ENCODE measurements around the gene CCS.
"Not testable (repeated sequence)": the region's sequence is repeated elsewhere in the genome, so short reads cannot be mapped to it uniquely, and the experiment has no call there.

The CCS gene

DNA sequence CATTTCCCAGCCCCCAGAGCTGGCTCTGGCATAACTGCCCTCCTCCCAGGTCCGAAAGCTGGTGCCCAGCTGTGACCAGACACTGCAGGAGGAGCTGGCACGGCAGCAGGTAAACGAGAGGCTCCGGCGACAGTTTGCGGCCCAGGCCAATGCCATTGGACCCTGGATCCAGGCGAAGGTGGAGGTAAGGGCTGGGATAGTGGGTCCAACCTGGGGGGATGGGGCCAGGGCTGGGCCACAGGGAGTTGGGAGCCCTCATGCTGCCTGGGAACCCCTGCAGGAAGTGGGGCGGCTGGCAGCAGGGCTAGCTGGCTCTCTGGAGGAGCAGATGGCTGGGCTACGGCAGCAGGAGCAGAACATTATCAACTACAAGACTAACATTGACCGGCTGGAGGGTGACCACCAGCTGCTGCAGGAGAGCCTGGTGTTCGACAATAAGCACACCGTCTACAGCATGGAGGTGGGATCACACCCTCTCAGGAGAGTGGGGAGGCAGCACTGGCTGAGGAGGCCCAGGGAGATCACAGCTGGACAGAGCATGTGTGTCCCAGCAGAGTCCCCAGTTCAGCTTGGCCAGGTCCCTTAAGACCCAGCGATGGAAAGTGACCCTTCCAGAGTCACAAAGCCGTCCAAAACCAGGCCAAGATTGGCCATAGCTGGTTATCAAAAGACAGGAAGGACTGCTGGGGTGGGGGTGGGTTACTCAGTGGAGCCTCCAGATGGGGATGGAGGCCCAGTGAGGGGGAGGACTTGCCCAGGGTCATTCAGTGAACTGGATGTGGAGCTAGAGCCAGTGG is 31.6 kb upstream of the CCS start:
- DNase-seq (ENCODE audit: low read depth in 3 of 3): no peak

DNA sequence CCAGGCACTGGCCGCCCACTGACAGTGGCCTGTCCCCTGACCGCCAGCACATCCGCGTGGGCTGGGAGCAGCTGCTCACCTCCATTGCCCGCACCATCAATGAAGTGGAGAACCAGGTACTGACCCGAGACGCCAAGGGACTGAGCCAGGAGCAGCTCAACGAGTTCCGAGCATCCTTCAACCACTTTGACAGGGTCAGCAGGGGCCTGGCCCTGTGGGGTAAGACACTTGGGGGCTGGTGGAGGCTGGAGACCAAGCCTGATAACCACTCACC is 31.1 kb upstream of the CCS start:
- no peak for DNase-seq (ENCODE audit: low read depth in 3 of 3)

DNA sequence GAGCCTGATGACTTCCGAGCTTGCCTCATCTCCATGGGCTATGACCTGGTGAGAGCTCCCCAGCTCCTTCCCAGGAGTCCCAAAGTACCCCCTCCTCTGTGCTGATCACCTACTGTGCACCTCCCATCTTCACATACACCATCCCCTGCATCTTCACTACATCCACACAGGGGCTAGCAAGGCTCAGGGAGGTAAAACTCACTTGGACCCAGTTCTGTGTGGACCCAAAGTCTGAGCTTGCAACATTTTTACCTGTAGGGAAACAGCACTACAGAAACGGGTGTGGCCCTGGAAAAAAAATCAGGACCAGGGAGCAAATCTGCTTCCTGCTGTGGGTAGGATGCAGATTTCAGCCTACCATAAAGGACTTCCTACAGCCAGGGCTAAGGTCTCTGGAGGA is 30.7 kb upstream of the CCS start:
- DNase-seq (ENCODE audit: low read depth in 3 of 3): no peak

DNA sequence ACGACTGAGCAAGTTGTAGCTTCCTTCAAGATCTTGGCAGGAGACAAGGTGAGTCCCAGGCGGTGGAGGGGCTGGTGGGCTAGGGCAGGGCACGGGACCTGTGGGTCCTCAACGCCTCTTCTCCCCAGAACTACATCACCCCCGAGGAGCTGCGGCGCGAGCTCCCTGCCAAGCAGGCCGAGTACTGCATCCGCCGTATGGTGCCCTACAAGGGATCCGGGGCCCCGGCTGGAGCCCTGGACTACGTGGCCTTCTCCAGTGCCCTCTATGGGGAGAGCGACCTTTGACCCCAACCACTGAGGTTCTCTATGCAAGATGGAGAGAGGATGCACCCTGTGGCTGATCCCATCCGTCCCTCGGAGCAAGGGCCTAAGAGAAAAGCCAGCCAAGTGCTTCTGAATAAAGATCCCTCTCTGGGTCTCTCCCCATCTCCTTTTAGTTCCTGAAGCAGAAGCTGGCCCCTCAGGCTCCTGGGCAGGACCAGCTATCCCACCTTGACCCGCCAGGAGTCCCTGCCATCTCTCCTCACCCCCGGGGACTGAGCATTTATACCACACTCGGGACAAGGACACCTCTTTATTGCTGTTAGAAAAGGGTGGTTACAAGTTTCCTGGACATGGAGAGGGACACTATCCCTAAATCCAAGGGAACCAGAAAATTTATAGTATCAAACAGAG is 29.9 kb upstream of the CCS start:
- DNase-seq (ENCODE audit: low read depth in 3 of 3): no peak

DNA sequence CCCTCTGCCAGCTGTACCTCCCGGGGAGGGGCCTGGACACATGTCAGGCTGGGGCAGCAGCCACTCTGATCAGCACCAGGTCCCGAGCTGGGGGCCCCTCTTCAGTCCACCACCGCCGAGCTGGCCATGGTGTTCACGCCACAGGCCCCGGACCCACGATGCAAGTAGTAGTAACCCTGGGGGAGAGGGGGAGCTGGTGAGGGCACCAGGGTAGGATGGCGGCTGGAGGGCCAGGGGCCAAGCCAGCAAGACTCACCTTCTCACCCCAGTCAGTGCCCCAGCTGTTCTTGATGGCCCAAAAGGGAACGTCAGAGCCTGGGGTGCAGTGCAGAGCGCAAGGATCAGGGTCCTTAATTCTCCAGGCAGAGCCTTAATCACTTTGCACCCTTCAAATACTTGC is 29.2 kb upstream of the CCS start:
- no peak for DNase-seq (ENCODE audit: low read depth in 3 of 3)

DNA sequence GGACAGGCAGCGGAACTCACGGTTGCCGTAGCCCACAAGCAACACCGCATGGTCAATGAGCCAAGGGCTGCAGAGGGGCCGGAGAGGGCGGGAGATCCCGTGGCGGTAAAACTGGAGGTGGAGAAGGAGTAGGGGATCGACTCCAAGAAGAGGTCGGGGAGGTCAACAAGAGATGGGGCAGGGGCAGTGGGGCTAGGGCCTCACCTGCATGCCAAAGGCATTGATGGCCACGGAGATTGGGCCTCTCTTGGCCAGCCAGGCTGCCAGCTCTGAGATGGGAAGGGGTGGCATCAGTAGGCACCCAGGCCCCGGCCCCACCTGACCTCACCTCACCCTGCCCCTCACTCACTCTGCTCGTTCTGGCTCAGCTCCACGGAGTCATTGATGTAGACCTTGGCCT is 28.4 kb upstream of the CCS start:
- DNase-seq (ENCODE audit: low read depth in 3 of 3): no peak

DNA sequence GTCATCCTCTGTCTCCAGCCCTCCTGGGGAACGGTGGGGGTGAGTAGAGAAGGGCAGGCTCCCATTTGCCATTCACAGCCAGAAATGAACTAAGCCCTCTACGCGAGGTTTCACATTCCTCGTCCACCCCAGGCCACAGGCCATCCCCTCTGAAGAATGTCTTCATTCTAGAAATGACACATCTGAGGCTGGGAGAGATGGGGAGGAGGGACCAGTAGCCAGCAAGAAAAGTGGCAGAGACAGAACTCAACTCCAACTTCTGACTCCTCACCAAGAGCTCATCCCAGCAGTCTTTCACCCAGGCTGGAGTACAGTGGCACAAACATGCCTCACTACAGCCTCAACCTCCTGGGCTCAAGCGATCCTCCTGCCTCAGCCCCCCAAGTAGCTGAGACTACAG is 28.0 kb upstream of the CCS start:
- DNase-seq (ENCODE audit: low read depth in 3 of 3): no peak

DNA sequence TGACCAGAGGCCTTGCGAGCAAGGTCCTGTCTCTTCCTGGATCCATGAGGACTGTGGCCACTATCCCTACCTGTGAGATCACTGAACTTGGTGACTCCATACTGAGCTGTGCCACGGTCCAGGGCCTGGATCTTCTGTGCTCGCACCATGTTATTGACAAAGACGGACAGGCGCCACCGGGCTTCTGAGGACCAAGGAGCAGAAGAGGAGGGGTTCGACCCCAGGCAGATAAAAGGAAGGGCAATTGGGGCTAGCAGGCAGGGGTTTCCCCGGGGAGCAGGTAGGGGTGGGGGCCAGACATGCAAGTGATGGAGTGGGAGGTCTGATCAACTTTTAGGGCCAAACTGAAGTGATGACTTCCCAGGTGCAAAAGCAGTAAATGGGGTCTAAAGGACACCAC is 26.8 kb upstream of the CCS start:
- DNase-seq (ENCODE audit: low read depth in 3 of 3): no peak

DNA sequence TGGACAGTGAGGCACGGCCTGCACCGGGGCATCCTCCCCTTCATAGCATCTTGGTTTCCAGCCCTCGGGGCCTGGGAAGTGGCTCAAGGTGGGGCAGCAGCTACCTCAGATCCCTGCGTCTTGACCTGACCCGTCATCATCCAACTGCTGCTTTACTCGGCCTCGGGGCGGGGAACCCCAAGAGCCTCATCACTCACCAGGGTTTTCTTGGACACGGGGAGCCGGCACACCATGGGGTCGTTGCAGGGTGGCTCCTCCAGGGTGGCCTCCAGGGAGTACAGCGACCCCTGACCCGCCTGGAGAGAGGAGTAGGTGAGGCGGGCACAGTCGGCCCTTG is 25.2 kb upstream of the CCS start:
- DNase-seq (ENCODE audit: low read depth in 3 of 3): no peak

DNA sequence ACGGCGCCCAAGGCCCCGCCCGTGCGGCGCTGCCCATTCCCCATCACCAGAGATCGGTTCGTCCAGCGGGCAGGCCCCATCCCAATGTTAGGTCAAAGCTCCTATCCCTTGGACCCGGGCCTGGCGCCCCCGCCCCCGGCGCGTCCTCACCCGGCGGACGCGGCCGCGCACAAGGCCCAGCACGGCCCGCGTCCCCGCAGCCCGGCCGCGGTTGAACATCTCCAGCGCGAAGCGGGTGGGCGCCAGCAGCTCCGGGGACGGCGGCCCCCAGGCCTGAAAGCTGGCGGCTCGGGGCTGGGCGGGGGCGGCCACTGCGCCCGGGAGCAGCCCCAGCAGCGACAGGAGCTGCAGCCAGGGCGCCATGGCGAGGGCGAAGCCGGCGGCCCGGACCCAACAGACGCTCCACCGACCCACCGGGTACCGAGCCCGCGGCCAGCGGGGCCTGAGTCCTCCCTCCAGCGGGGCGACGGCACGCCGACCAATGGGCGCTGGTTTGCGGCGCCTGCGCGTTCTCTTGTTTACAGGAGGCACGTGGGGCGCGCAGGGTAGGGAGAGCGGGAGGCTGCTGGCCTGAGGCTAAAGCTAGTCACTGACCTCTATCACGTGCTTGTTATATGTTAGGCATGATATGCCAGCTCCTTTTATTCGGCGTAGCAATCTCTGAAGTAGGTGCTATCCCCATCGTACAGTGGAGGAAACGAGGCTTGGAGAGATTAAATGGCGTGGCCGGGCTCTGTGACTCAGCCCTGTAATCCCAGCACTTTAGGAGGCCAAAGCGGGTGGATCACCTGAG is 24.7 kb upstream of the CCS start, which contains the start of gene CTSF:
Gene CTSF, minus strand, starts transcription at position 483 of the 793 bp plus-strand sequence. Its CDS starts 120 bp downstream, at position 363.
- DNase-seq (ENCODE audit: low read depth in 3 of 3): peak; percentile 46 to 58 (median 50)

DNA sequence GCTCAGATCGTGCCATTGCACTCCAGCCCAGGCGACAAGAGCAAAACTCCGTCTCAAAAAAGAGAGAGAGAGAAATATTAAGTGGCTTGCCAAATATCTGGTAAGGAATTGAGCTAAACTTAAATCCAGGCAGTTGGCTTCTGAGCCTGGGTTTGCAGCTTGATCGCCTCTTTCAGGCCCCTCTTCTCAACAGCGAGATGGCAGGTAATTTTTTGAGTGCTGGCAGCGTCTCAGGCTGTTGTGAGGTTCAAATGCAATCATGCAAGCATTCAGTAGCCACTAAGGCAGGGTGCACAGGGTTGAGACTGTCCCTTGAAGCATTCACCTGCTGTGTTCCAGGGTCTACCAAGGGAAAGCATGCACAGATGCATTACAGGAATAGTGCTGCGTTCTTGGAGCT is 23.9 kb upstream of the CCS start:
- DNase-seq (ENCODE audit: low read depth in 3 of 3): no peak

DNA sequence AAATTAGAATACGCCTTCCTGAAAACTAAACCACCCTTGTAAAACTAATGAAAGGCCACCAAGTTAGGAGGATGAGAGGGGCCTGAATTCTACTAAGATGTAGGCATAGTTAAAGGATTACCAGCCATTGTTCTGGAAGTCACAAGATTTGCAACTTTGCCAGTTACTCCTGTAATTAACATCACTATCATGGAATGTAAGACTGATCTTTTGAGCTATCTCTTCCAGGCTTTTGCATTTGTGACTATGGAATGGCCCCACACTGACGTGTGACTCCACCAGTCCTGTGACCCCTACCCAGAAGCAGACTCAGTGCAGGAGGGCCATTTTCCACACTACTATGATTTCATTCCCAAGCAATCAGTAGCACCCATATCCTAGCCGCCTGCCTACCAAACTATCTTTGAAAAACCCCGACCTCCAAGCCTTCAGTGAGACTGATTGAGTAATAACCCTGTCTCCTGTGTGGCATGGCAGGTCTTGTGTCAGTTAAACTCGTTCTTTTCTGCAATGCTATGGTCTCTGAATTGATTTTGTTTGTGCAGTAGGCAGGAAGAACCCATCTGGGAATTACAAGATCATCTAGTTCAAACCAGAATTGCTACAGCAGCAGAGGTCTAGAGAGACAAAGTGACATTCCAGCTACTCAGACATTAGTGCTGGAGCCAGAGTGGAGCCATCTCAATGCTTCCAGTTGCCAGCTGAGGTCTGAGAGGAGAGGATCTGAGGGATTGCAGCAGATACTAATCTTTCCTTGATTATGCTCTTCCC is 22.7 kb upstream of the CCS start:
- no peak for DNase-seq (ENCODE audit: low read depth in 3 of 3)

DNA sequence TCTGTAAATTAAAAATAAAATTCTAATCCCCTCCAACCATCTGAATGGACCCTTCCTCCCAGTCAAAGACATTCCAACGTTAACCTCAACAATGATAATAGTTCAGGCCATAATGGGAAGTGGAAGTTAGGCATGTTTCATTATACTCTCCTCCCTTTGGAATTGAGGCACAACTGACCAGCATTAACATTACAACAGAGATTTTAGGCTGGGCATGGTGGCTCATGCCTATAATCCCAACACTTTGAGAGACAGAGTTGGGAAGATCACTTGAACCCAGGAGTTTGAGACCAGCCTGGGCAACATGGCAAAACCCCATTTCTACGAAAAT is 22.2 kb upstream of the CCS start:
- DNase-seq (ENCODE audit: low read depth in 3 of 3): no peak

DNA sequence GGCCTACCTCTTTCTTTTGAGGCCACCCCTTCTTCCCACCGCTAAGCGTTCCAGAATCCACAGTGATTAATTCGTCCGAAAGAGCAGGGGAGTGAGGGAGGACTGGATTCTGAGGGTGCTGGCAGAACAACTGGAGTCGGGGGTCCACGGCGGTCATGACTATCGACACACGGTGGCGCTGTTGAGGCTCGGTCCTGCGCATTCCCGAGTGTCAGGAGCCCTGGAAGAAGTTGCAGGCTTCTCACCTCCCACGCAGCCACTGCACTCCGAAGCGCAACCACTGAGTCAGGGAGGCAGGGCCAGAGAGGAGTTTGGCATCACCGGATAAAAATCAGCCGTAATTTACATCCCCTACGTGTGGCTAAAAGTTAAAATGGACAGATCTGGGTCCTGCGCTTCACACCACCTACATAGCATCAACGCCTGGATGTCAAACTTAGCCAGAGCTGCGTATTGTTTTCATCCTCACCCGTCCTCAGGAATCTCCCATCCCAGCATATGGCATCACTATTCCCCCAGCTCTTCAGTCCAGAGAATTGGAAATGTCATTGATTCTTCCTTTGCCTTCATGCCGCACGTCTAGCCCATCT is 13.9 kb upstream of the CCS start:
- DNase-seq (ENCODE audit: low read depth in 3 of 3): peak; percentile 66 to 72 (median 67)

DNA sequence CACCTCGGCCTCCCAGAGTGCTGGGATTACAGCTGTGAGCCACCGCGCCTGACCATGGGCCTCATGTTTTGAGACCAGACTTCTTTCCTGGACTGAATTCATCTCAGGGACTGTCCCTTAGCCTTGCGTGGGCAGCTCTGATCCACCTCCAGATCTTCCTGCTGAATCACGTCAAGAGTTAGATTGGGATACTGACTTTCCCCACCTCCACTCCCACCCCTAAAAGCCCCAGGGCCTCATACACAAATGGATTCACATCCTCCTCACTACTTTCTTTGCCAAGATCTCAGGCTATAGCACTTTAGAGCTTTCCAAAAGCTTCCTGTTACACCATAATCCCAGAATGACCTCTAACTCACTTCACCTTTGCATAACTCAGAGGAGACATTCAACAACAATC is 12.2 kb upstream of the CCS start:
- no peak for DNase-seq (ENCODE audit: low read depth in 3 of 3)

DNA sequence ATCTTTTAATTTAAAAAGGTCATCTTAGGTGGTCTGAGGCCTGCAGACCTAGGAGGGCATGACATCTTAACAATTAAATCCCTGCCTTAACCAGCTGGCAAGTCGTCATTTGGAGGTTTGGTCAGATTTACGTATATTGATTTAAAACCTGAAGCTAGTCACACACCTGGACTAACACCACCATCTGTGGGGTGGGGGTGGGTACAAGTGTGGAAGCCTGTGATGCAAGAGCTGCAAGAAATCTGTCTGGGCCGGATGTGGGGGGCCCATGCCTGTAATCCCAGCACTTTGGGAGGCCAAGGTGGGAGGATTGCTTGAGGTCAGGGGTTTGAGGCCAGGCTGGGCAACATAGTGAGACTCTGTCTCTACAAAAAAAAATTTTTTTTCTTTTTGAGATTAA is 11.7 kb upstream of the CCS start:
- no peak for DNase-seq (ENCODE audit: low read depth in 3 of 3)

DNA sequence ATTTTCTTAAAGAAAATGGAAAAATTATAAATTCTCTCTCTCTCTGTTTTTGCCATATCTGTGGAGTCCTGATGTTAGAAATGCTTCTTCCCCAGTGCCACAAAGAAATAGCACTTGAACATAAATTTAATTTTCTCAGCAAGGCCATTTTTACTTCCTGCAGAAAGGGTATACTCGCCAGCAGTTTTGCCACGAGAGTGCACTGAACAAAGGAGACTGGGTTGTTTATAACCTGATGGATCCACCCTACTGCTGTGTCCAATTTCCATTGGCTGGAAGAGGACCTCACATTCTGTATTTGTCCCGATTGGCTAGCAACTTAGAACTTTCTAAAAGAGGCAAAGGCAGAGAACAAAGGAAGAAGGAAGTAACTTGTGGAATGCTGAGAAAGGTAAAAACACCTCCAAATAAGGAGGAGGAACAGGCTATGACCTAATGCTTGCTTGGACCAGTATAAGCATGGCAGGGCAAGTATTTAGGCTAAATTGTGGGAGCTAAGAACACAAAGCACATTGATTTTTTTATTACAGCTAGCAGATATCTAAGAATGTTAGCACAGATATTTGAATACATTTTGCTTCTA is 10.3 kb upstream of the CCS start:
- not testable (repeated sequence) for DNase-seq (ENCODE audit: low read depth in 3 of 3)

DNA sequence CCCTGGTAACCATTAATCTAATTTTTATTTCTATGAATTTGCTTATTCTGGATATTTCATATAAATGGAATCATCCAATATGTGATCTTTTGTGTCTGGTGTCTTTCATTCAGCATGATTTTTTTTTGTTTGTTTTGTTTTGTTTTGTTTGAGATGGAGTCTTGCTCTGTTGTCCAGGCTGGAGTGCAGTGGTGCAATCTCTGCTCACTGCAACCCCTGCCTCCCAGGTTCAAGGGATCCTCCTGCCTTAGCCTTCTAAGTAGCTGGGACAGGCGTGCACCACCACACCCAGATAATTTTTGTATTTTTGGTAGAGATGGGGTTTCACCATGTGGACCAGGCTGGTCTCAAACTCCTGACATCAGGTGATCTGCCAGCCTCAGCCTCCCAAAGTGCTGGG is 7.5 kb upstream of the CCS start:
- not testable (repeated sequence) for DNase-seq (ENCODE audit: low read depth in 3 of 3)

DNA sequence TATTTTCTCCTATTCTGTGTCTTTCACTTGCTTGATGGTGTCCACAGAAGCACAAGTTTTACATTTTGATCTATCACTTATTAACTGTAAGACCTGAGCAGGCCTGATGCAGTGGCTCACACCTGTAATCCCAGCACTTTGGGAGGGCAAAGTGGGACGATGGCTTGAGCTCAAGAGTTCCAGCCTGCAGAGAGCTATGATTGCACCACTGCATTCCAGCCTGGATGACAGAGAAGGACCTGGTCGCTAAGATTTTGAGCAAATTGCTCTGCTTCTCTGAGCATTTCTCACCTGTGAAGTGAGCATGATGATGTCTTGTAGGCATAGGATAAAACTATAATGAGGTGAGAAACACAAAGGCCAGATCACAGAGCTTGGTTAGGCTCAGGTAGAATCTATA is 6.8 kb upstream of the CCS start:
- DNase-seq (ENCODE audit: low read depth in 3 of 3): no peak

DNA sequence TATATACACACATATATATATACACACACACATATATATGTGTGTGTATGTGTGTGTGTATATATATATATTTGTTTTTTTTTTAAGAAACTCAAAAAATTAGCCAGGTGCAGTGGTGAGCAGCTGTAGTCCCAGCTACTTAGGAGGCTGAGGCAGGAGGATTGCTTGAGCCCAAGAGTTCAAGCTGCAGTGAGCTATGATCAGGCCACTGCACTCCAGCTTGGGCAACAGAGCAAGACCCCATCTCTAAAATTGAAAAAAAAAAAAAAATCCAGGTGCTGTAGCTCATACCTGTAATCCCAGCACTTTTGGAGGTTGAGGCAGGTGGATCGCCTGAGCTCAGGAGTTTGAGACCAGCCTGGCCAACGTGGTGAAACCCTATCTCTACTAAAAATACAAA is 3.7 kb upstream of the CCS start:
- DNase-seq (ENCODE audit: low read depth in 3 of 3): not testable (repeated sequence)

DNA sequence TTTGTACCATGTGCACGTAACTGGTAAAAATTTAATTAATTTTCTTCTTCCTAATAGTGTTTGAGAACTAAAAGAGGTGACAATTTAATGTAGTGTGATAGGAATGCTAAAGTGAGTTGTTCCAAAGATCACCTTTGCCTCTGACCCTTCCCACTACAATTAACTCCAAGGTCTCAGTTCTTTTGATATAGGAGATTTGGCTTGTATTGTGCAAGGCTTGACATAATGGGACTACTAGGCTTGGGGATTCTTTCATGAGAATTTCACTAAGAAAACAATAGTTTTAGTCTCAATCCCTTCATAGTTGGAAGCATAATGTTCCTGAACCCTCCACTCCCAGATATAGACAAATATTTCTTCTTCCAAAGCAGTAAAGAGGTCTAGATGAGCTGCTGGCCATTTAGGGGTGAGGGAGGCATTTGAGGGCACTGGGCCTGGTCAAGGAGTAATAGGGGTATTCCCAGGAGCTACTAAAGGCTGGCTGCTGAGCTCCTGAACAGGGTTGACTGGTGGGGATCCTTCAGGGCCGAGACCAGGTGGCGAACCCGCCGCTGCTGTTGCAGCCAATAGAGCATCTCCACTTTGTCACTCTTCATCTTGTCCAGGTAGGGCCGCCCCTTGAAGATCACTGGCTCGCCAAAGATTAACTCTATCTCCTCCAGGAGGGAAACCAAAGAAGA is 2.8 kb upstream of the CCS start:
- DNase-seq (ENCODE audit: low read depth in 3 of 3): no peak

Data from stimulated activated CD4-positive, alpha-beta T cell treated with anti-CD3 and anti-CD28 coated beads, TNF-alpha, amount 100 ng/mL, for 4 hours (primary cell).